OCI-LY1 (cell line): Measurements from ENCODE around the gene KCNF1.

Source experiments
- EZH2 ChIP-seq: fragments of 200-600 bp; sonication (generic), shearing (Covaris generic); IDR thresholded peaks from 2 replicates; pipeline ENCODE4 v1.8.0; 2017; ENCODE audit warnings: borderline replicate concordance, mixed run types, mild to moderate bottlenecking, antibody characterized with exemption, low read length, moderate library complexity, mixed read lengths
- TF ChIP-seq, protein P1 (sequence below): fragments of 200-600 bp; sonication (generic), shearing (Covaris generic); IDR thresholded peaks from 2 replicates; pipeline ENCODE4 v1.5.1; 2017; ENCODE audit warnings: mild to moderate bottlenecking, antibody characterized with exemption, low read length, moderate library complexity, mixed read lengths

DNA sequence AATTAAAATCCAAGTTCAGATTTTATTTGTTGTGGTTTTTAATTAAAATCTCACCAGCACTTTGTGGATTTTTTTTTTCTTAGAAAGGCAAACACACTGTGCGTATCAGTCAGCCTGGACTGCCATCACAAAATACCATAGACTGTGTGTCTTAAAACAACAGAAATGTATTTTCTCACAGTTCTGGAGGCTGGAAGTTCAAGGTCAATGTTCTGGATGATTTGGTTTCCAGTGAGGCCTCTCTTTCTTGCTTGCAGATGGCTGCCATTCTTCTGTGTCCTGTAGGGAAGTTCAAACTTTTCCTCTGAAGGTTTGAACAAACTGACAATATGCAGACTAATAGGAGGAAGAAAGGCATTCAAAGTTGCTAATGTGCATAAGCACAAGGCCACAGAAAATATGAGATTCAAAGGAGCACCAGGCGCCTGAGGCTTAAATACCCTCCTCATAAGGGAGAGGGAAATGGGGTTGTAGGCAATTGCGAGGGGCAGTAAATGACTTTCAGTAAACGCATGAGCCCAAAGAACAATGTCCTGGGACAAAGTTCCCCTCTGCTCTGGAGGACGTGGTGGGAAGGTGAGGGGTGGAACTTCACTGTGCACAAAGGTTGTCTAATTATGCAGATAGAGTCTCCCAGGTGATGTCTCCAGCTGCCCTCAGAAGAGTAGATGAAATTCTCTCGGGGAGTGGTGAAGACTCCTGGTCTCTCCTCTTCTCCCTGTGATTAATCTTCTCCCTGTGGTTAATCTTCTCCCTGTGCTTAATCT lies 26.5 kb upstream of the KCNF1 start:
- TF ChIP-seq, protein P1, sequence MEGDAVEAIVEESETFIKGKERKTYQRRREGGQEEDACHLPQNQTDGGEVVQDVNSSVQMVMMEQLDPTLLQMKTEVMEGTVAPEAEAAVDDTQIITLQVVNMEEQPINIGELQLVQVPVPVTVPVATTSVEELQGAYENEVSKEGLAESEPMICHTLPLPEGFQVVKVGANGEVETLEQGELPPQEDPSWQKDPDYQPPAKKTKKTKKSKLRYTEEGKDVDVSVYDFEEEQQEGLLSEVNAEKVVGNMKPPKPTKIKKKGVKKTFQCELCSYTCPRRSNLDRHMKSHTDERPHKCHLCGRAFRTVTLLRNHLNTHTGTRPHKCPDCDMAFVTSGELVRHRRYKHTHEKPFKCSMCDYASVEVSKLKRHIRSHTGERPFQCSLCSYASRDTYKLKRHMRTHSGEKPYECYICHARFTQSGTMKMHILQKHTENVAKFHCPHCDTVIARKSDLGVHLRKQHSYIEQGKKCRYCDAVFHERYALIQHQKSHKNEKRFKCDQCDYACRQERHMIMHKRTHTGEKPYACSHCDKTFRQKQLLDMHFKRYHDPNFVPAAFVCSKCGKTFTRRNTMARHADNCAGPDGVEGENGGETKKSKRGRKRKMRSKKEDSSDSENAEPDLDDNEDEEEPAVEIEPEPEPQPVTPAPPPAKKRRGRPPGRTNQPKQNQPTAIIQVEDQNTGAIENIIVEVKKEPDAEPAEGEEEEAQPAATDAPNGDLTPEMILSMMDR = no peak
- TF ChIP-seq EZH2 = no peak
